Activated CD8-positive, alpha-beta memory T cell treated with anti-CD3 and anti-CD28 coated beads, Interleukin-2, amount 50 U/mL, for 1 hour (primary cell): ENCODE measurements around the gene CTSH.

Experiments used
- DNase-seq: peaks from one replicate; pipeline ENCODE4 v3.0.0-alpha.2; 2020; ENCODE audit errors: extremely low read depth

Gene CTSH

GRCh38 chr15:78944669-78945407 is at the start of gene CTSH:
Gene CTSH (minus strand): TSS chr15:78945046. CDS start chr15:78944981, 65 bp downstream.
- DNase-seq: peak; percentile 2

- no peak for DNase-seq
Measured at GRCh38 chr15:78993931-78994530, 49.2 kb upstream of the CTSH start.

- no peak for DNase-seq
Measured at GRCh38 chr15:78993257-78993930, 48.5 kb upstream of the CTSH start.

GRCh38 chr15:78992416-78993256 is 47.8 kb upstream of the CTSH start:
- no peak for DNase-seq

GRCh38 chr15:78991879-78992278 is 47.0 kb upstream of the CTSH start:
- no peak for DNase-seq

- no peak for DNase-seq
Measured at GRCh38 chr15:78991476-78991875, 46.6 kb upstream of the CTSH start.

GRCh38 chr15:78990278-78990677 is 45.4 kb upstream of the CTSH start:
- no peak for DNase-seq

GRCh38 chr15:78989701-78990240 is 44.9 kb upstream of the CTSH start:
- no peak for DNase-seq

- DNase-seq: no peak
Measured at GRCh38 chr15:78988361-78988911, 43.6 kb upstream of the CTSH start.

- DNase-seq: no peak
Measured at GRCh38 chr15:78987556-78988360, 42.9 kb upstream of the CTSH start.

GRCh38 chr15:78985859-78986475 is 41.1 kb upstream of the CTSH start:
- no peak for DNase-seq

- DNase-seq: no peak
Measured at GRCh38 chr15:78984041-78984440, 39.2 kb upstream of the CTSH start.

GRCh38 chr15:78983146-78983918 is 38.5 kb upstream of the CTSH start:
- no peak for DNase-seq

- no peak for DNase-seq
Measured at GRCh38 chr15:78982736-78983135, 37.9 kb upstream of the CTSH start.

- DNase-seq: no peak
Measured at GRCh38 chr15:78981532-78982313, 36.9 kb upstream of the CTSH start.

GRCh38 chr15:78979456-78980320 is 34.8 kb upstream of the CTSH start:
- no peak for DNase-seq

GRCh38 chr15:78978601-78979179 is 33.8 kb upstream of the CTSH start:
- DNase-seq: no peak
